GM10847 (cell line): ENCODE measurements around the gene DHRS9.

ENCODE experiments used
- POLR2A ChIP-seq: IDR thresholded peaks from 2 replicates; pipeline ENCODE4 v1.6.1; 2011; ENCODE audit not compliant: insufficient read length; ENCODE audit errors: extremely low read depth

The DHRS9 gene

DNA sequence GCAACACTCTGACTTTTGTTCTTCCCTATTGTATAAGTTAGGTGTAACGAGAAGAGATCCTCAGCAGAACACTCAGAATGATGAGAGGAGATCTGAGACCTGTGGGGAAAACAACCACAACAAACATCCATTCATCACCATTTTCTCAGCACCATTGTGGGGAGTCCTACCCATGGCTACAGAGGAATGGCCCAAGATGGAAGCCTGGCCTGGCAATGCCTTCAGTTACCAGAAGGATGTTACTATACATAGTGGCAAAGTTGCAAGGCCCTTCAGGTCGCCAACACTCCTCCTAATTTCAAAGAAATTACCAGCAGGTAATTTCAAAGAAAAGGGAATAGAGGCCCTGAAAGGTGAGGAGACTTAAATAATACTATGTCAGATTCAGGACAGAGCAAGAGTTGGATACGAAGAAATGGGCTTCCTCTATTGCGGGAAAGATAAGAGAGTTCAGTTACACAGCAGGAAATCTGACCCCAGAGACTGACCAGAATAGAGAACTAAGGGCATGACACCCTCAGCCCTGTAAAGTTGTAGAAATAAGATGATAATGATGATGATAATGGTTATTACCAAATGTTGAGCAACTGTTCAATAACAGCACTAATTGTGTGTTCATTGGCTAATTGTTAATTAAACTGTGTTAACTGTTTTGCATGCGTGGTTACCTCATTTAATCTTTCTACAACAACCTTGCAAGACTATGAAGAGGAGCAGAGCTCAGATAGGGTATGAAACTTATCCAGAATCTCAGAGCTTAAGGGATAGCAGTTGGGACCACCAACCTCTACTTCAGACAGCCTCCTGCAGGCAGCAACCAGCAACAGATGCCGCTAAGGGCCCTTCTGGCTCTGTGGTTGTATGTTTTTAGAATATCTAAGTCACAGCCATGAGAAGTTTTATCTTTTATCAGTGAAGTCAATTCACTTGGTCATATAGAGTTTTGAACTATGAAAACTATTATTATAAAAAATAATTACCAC lies 37.5 kb downstream of the DHRS9 start:
- TF ChIP-seq POLR2A: no peak

GRCh38 chr2:169107645-169108044 lies 38.3 kb downstream of the DHRS9 start:
- no peak for TF ChIP-seq POLR2A

DNA sequence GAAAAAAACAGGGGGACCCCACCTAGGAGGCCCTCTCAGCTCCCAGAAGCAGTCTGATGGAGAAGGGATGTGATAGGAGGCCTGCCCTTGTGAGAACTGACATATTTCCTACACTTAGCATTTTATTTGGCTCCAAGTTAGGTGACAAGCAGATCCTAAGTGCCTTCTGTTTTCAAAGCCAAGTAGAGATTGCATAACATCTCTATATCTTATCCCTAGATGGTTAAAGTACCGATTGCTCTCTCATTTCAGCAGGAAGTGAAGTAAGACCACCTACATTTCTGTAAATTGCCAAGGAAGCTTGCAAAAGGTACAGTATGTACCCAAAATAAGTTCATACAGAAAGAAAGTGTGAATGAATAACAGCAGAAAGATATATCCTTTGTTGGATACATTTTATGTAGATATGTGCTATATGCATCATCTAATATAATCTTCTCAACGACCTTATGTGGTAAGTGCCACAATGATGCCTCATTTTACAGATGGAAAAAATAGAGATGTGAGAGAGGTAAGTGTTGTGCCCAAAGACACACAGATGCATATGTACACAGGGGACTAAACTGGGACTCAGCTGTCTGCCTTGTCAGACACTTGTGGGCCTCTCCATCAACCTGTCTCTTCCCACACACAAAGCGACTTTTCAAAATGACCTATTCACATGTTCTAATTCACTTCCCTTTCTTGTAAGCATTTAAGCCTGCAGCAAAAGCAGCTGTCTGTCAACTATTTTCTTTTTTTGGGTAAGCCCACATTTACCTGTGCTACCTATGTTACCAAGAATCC lies 38.9 kb downstream of the DHRS9 start:
- TF ChIP-seq POLR2A: no peak

DNA sequence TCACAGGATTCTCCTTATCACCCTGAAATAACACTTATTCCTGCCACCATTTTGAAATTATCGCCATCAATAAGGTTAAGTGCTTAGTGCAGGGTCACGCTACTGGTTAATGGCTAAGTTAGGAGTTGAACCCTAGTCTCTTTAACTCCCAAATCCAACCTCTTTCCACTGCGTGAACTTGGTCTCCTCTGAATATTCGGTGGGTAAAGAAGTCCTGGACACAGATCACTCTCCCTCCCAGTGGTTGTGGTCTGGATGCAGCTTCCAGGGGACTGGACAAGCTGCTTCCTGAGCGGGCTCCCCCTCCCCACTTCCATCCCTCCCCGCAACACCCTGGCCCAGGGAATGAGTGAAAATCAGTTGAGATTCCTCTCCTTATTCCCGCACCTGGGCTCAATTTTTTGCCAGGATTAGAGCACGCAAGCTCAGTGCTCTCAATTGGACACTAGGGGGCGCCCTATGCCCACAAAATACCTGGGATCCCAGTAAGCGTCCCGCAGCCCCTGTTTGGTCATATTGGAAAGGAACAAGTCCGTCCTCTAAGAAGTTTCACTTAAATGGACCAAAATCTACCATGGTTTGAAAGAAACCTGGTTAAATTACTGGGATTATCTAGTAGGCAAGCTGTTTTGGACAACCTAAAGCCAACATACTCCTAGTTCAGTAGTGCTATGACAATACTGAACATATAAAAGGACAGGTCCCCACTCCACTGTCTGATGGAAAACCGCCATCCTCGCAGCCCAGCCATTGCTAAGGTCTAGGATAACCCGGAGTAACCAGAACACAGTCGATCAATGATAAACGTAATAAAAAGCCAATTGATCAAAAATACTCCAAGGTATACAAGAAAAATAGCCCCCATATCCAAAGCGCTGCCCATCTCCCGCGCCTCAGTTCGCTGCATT lies 40.4 kb downstream of the DHRS9 start:
- no peak for TF ChIP-seq POLR2A

DNA sequence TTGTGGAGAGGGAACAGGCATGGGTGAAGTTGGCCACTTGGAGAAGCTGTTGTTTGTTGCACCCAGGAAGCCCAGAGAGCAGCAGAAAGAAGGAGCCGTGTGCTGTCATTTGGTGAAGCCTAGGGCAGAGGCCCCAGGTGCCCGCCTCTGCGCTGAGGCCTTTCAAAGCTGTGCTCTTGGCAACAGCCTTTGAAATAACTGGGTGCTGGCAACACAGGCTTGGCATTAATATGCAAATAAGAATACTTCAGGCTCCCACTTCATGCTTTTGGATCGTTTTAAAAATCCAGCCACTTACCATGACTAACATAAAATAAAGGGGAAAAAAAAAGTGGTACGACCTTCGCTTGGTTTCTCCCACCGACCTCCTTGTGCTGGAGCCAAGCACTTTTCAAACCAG lies 41.1 kb downstream of the DHRS9 start:
- TF ChIP-seq POLR2A: no peak

GRCh38 chr2:169110916-169111315 lies 41.6 kb downstream of the DHRS9 start:
- TF ChIP-seq POLR2A: no peak

- no peak for TF ChIP-seq POLR2A
Measured at GRCh38 chr2:169112841-169113240, 43.5 kb downstream of the DHRS9 start.

GRCh38 chr2:169114056-169114455 lies 44.7 kb downstream of the DHRS9 start:
- TF ChIP-seq POLR2A: no peak

- no peak for TF ChIP-seq POLR2A
Measured at GRCh38 chr2:169116327-169116726, 47.0 kb downstream of the DHRS9 start.

DNA sequence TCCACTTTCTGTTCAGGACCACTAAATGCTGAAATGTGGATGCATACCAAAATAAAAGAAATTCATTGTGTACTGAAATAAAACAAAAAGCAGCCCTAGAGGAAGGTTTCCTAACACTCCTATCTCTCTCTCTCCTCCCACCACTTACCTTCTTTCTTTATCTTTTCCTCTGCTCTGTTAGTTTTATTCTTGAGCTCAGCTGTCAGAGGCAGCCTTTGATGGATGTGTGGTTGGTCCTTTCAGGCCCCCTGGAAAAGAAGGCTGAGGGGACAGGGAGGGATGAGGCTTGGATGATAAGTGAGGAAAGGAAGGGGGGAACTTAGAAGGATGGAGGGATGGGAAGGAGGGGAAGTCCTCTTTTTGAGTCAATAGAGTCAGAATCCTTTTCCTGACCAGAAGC lies 47.6 kb downstream of the DHRS9 start:
- no peak for TF ChIP-seq POLR2A

DNA sequence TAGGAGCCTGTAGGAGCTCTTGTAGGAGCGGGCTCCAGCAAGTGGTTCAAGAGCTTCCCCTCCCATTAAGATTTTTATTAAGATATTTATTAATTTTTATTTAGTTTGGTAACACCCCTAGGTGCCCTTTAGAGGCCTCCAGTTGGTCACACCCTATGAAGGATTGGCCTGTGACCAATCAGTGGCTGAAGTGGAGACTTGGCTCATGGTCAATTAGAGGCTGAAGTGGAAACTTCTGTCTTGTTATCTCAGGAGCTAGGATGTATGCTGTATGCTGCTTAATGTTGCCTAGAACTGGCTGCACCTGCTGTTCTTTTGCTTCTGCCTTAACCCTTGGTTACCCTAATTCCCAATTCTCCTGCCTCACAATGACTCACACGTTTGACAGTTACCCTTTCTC lies 48.7 kb downstream of the DHRS9 start:
- no peak for TF ChIP-seq POLR2A

DNA sequence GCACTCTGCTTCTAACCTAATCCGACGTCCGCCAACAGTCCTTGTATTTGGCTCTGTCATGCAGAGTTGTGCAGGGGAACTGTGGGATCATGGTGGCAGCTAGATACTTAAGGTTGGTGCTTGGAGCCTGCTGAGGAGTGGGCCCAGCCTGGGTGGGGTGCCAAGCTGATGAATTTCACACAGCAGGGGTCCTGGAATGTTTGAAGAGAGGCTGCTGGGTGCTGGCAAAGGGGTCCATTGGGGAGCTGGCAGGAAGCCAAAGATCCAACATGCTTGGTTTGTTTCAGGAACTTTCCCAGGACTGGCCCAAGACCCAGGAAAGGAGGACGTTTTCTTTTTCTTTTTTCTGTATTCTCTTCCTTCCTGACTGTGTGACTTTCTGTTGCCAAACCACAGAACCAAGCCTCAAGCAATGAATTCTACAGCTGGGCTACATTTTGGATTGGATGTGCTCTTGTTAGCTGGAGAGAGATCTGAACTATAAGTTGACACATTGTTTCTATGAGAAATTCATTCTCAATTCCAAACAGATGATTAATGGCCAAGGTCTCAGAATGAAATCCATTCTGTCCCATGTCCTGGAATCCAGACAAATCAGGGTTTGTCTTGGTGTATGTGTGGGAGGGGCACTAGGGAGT lies 49.9 kb downstream of the DHRS9 start:
- no peak for TF ChIP-seq POLR2A

DNA sequence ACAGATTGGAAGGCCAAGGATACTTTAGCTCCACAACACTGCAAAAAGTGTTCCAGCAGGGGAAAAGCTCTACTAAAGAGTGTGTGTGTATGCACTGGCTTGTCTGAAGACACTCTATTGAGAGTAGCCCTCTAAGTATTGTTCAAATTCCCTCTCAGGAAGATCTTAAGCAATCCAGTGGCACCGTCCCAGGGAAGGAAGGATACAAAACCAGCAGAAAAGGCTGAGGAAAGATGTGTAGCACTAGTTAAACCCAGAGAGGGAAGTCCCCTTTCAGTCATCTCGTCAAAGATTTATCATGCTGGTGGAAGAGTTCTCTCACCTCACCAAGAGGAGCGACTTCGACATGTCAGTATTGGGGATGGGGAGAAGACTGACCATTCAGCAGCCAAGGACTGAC lies 50.5 kb downstream of the DHRS9 start:
- no peak for TF ChIP-seq POLR2A

DNA sequence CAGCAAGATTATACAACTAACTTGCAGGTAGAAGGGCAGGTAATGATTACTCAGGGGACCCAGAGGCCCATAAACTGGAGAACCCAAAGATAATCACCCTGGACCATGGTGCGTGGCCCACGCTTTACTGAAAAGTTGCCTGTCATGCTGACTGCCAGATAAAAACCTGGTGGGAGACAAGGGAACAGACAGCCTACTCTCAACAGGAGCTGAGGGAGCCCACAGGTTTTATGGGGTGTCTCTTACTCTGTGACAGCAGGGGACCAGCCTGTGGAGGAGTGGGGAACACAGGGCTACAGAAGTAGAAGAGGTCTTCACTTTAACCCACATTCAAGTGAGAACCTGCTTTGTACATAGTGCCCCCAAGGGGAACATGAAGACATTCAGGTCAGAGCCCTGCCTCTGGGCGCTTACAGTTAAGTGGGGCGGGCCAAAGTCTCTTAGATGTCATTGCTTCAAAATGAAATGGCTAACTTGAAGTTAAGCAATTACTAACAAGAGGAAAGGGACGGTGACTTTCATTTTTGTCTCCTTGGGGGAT lies 60.4 kb downstream of the DHRS9 start:
- TF ChIP-seq POLR2A: no peak
